ENCODE measurements around the gene FGD1. TPM values are rescaled to one million over a fixed set of nuclear protein-coding genes. Genes with fewer than 3 reads are reported as not detected.

The FGD1 gene
- total and polyA plus RNA-seq, 2 of the 4 experiments (the other 2 are of a cell fraction) = 2.0 to 12.3 TPM

- Histone ChIP-seq H2BK15ac (ENCODE audit: low read depth, low read length) (no peak within 1 kb of the TSS), H3K9me3 (ENCODE audit: control insufficient read depth, insufficient read depth, low read length) (no peaks in the 10 kb centered on the region), H3K56ac (ENCODE audit: extremely low read depth, insufficient read depth, low read length) (peak within 1 kb of the TSS; percentile 32), H2BK20ac (ENCODE audit: low read depth, low read length) (no peak within 1 kb of the TSS), H4K91ac (ENCODE audit: insufficient read depth, low read depth, low read length) (0 out of 2 replicates have a peak within 1 kb of the TSS, but pooled peaks have one; percentile 23), H2AK9ac (replicated peaks; ENCODE audit: low read depth, low read length, poor library complexity) (peak within 1 kb of the TSS; percentile 97), H4K8ac (ENCODE audit: low read depth in 2 of 2, low read length in 2 of 2) (peak within 1 kb of the TSS; percentile 32 to 88; a peak in 3 of 4 replicates), H3K27ac (ENCODE audit: insufficient read depth, low read length) (peak within 1 kb of the TSS; percentile 38), H4K20me1 (ENCODE audit: insufficient read depth, low read length) (peaks cover 3% of the 10 kb centered on the region; the same call in 1 of the 2 replicates), H3K9me1 (ENCODE audit: insufficient read depth, low read length) (no peaks in the 10 kb centered on the region), H3K14ac (replicated peaks; ENCODE audit: low read depth, low read length) (peak within 1 kb of the TSS; percentile 83), H2AFZ (replicated peaks; ENCODE audit: low read length, poor library complexity) (peak within 1 kb of the TSS; percentile 91), H3K79me1 (ENCODE audit: low read depth in 1 of 2, low read length in 2 of 2) (peaks cover 3 to 10% of the 10 kb centered on the region in 2 experiments; a peak in 3 of 4 replicates), H3K23ac (ENCODE audit: low read depth, low read length) (peak within 1 kb of the TSS; percentile 34; the same call in 1 of the 2 replicates), H3K4ac (ENCODE audit: low read depth, low read length) (peak within 1 kb of the TSS; percentile 65), H3K9ac (ENCODE audit: low read depth, low read length) (peak within 1 kb of the TSS; percentile 70), H2BK5ac (ENCODE audit: low read depth, low read length, poor library complexity, severe bottlenecking) (peak within 1 kb of the TSS; percentile 28), H3K4me3 (ENCODE audit: insufficient read depth, low read depth, low read length) (peak within 1 kb of the TSS; percentile 84), H3K4me2 (ENCODE audit: low read depth, low read length) (peak within 1 kb of the TSS; percentile 80), H3K27me3 (ENCODE audit: control insufficient read depth, insufficient read depth, low read length) (peaks cover 4% of the 10 kb centered on the region; the same call in 1 of the 2 replicates), H3K18ac (ENCODE audit: low read depth, low read length) (no peak within 1 kb of the TSS), H4K5ac (ENCODE audit: low read depth, low read length) (peak within 1 kb of the TSS; percentile 82), H2BK120ac (ENCODE audit: low read depth, low read length) (no peak within 1 kb of the TSS), H2AK5ac (ENCODE audit: low read depth, low read length) (no peak within 1 kb of the TSS), H3K4me1 (ENCODE audit: control insufficient read depth, insufficient read depth, low read length) (no peaks in the 10 kb centered on the region), H3K36me3 (ENCODE audit: control insufficient read depth, insufficient read depth, low read length) (peaks cover 7% of the 10 kb centered on the region; the same call in 1 of the 2 replicates)
- no TSS peak for BruUV-seq (replicated peaks)
- DNase-seq (peak; percentile 87), ATAC-seq (ENCODE audit: low read depth) (peak; percentile 97)
- in situ Hi-C loops (cut with MboI; ENCODE audit: low sequenced_read_pairs) = loop anchor here (25.0 kb wide), 1 partner anchor 403 kb away; the partner anchor contains the start of gene PHF8
- intact Hi-C loops (cut with micrococcal nuclease) = loop anchor here (1.0 to 10.0 kb wide), 3 partner anchors 195 to 398 kb away; no protein-coding TSS in a partner anchor
- CTCF ChIA-PET = interaction anchor here (0.6 kb wide), 1 partner anchor 87 kb away, joined by 3 read pairs; no protein-coding TSS in a partner anchor
- dilution Hi-C loops (cut with HindIII; ENCODE audit: low sequenced_read_pairs, unreplicated experiment) = no loop called here
- WGBS, 2 experiments (ENCODE audit: extremely low coverage in 2 of 2, insufficient read length in 1 of 2) = 37% methylated on average over 10 of the region's 40 CpGs; no CpG with 5 or more reads in 1 of the 2 experiments
- POLR2A ChIA-PET (ENCODE audit: unreplicated experiment) = no interaction called here
- TF ChIP-seq RCOR1 (IDR thresholded peaks at IDR 0.05; ENCODE audit: insufficient replicate concordance, low read length) = no peak
- TF ChIP-seq FOS (IDR thresholded peaks at IDR 0.05; ENCODE audit: low read depth, low read length) = no peak
- no peak for TF ChIP-seq SMC3 (IDR thresholded peaks at IDR 0.05; ENCODE audit: low read depth, low read length)
- no peak for TF ChIP-seq POLR2A (IDR thresholded peaks at IDR 0.05; ENCODE audit: low read depth, low read length)
- TF ChIP-seq, protein P1, sequence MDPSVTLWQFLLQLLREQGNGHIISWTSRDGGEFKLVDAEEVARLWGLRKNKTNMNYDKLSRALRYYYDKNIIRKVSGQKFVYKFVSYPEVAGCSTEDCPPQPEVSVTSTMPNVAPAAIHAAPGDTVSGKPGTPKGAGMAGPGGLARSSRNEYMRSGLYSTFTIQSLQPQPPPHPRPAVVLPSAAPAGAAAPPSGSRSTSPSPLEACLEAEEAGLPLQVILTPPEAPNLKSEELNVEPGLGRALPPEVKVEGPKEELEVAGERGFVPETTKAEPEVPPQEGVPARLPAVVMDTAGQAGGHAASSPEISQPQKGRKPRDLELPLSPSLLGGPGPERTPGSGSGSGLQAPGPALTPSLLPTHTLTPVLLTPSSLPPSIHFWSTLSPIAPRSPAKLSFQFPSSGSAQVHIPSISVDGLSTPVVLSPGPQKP (IDR thresholded peaks at IDR 0.05; ENCODE audit: borderline replicate concordance, low read depth, low read length) = no peak
- no peak for TF ChIP-seq CEBPB (IDR thresholded peaks at IDR 0.05; ENCODE audit: low read depth, low read length)
- TF ChIP-seq, protein P2, sequence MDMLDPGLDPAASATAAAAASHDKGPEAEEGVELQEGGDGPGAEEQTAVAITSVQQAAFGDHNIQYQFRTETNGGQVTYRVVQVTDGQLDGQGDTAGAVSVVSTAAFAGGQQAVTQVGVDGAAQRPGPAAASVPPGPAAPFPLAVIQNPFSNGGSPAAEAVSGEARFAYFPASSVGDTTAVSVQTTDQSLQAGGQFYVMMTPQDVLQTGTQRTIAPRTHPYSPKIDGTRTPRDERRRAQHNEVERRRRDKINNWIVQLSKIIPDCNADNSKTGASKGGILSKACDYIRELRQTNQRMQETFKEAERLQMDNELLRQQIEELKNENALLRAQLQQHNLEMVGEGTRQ (IDR thresholded peaks at IDR 0.05; ENCODE audit: low read depth, low read length) = peak; percentile 92
- no peak for TF ChIP-seq RFX5 (IDR thresholded peaks at IDR 0.05; ENCODE audit: low read depth, low read length)
- TF ChIP-seq CHD1 (IDR thresholded peaks at IDR 0.05; ENCODE audit: low read depth, low read length) = no peak
- peak; percentile 29; the same call in 1 of the 2 replicates for TF ChIP-seq MAFK (IDR thresholded peaks at IDR 0.05; ENCODE audit: low read depth, low read length)
- TF ChIP-seq CTCF (conservative IDR thresholded peaks at IDR 0.05; ENCODE audit: low read depth, low read length) = peak; percentile 40
- TF ChIP-seq RAD21 (IDR thresholded peaks at IDR 0.05; ENCODE audit: low read length) = peak; percentile 45
- no peak for TF ChIP-seq MXI1 (IDR thresholded peaks at IDR 0.05; ENCODE audit: borderline replicate concordance, low read depth, low read length)
Measured at GRCh38 chrX:54439960-54440871, 55.8 kb downstream of the FGD1 start, which contains the start of gene TSR2. TSS of gene TSR2 (plus strand) at chrX:54440404. CDS start at chrX:54440422, 18 bp downstream.
